ENCODE measurements around the gene GBF1.

- no peak for TF ChIP-seq CTCF (conservative IDR thresholded peaks at IDR 0.05 in 1 of 2, IDR thresholded peaks at IDR 0.05 in 1 of 2; ENCODE audit: extremely low read depth in 1 of 2, insufficient read depth in 1 of 2, low read depth in 1 of 2, low read length in 2 of 2)
- TF ChIP-seq EZH2 (IDR thresholded peaks at IDR 0.05; ENCODE audit: borderline replicate concordance, low read length) = no peak
Observed at GRCh38 chr10:102300278-102300843, 55.0 kb downstream of the GBF1 start.

Data from mammary epithelial cell (primary cell).